ENCODE measurements around the gene KERA.

Gene KERA

GRCh38 chr12:91074154-91074709, 16.4 kb upstream of the KERA start:
- no peak overlapping the region for H3K23ac ChIP-seq (ENCODE audit: low read length in 2 of 2)
- no peaks in the 10 kb centered on the region for H3K4me1 ChIP-seq (ENCODE audit: control insufficient read depth, insufficient read depth, low read depth, low read length)
- 84% methylated on average over 6 of the region's 6 CpGs for WGBS

GRCh38 chr12:91073426-91073825, 15.6 kb upstream of the KERA start:
- no peak for DNase-seq
- Histone ChIP-seq H3K23ac (ENCODE audit: low read length in 2 of 2) (no peak overlapping the region), H3K79me1 (replicated peaks; ENCODE audit: low read length, poor library complexity, severe bottlenecking) (no peaks in the 10 kb centered on the region)

More at GRCh38 chr12:91074154-91074709, 16.4 kb upstream of the KERA start:
- H2BK5ac ChIP-seq (ENCODE audit: low read depth, low read length, poor library complexity, severe bottlenecking), result no peak overlapping the region
- no peak overlapping the region for H3K27ac ChIP-seq (ENCODE audit: low read length, poor library complexity, severe bottlenecking)
- no peak overlapping the region for H4K91ac ChIP-seq (ENCODE audit: low read length)
- H3K79me1 ChIP-seq (replicated peaks; ENCODE audit: low read length, poor library complexity, severe bottlenecking), result no peaks in the 10 kb centered on the region
- no peak overlapping the region for H2BK15ac ChIP-seq (ENCODE audit: low read depth, poor library complexity, severe bottlenecking)
- H4K8ac ChIP-seq (ENCODE audit: low read length), result no peak overlapping the region
- H3K27me3 ChIP-seq (ENCODE audit: control insufficient read depth in 1 of 2, insufficient read depth in 1 of 2, low read length in 2 of 2), result no peaks in the 10 kb centered on the region
- no peak overlapping the region for H3K14ac ChIP-seq (ENCODE audit: low read length in 2 of 2)
- no peak overlapping the region for H3K18ac ChIP-seq (ENCODE audit: low read depth in 1 of 2, low read length in 2 of 2)
- peak overlapping the region in 1 of 2 experiments; percentile 47 for H3K4me3 ChIP-seq (ENCODE audit: insufficient read depth in 1 of 2, low read depth in 1 of 2, low read length in 2 of 2)
- H3K4ac ChIP-seq (ENCODE audit: low read depth in 1 of 2, low read length in 2 of 2), result no peak overlapping the region
- H3K4me2 ChIP-seq (ENCODE audit: low read length, poor library complexity, severe bottlenecking), result no peak overlapping the region
- no peaks in the 10 kb centered on the region for H3K9me3 ChIP-seq (ENCODE audit: control insufficient read depth, low read length)
- no peaks in the 10 kb centered on the region for H3K36me3 ChIP-seq (ENCODE audit: control insufficient read depth in 1 of 2, insufficient read depth in 2 of 2, low read depth in 1 of 2, low read length in 2 of 2)
- no peak overlapping the region for H2BK120ac ChIP-seq (ENCODE audit: low read depth, low read length)
- no peak overlapping the region for H2BK12ac ChIP-seq (ENCODE audit: low read length in 2 of 2)
- H2AFZ ChIP-seq (ENCODE audit: low read depth, low read length), result no peak overlapping the region
- peak overlapping the region; percentile 70 for H3K9ac ChIP-seq (ENCODE audit: low read length)
- H2AK5ac ChIP-seq (ENCODE audit: low read length, severe bottlenecking), result no peak overlapping the region
- DNase-seq, result no peak

GRCh38 chr12:91072931-91073330, 15.1 kb upstream of the KERA start:
- H2AFZ ChIP-seq (ENCODE audit: low read depth, low read length), result no peak overlapping the region
- H3K36me3 ChIP-seq (ENCODE audit: control insufficient read depth in 1 of 2, insufficient read depth in 2 of 2, low read depth in 1 of 2, low read length in 2 of 2), result no peaks in the 10 kb centered on the region
- no peaks in the 10 kb centered on the region for H3K79me1 ChIP-seq (replicated peaks; ENCODE audit: low read length, poor library complexity, severe bottlenecking)
- no peak for DNase-seq
- no peak overlapping the region for H2BK5ac ChIP-seq (ENCODE audit: low read depth, low read length, poor library complexity, severe bottlenecking)
- no peak overlapping the region for H3K23ac ChIP-seq (ENCODE audit: low read length in 2 of 2)
- H2BK120ac ChIP-seq (ENCODE audit: low read depth, low read length), result no peak overlapping the region
- no peak overlapping the region for H2BK12ac ChIP-seq (ENCODE audit: low read length in 2 of 2)
- no peak overlapping the region for H3K27ac ChIP-seq (ENCODE audit: low read length, poor library complexity, severe bottlenecking)
- no peak overlapping the region for H3K14ac ChIP-seq (ENCODE audit: low read length in 2 of 2)
- no peak overlapping the region for H4K8ac ChIP-seq (ENCODE audit: low read length)
- no peak overlapping the region for H4K91ac ChIP-seq (ENCODE audit: low read length)
- H3K4ac ChIP-seq (ENCODE audit: low read depth in 1 of 2, low read length in 2 of 2), result no peak overlapping the region
- H3K4me1 ChIP-seq (ENCODE audit: control insufficient read depth, insufficient read depth, low read depth, low read length), result no peaks in the 10 kb centered on the region
- H3K9ac ChIP-seq (ENCODE audit: low read length), result no peak overlapping the region
- H3K18ac ChIP-seq (ENCODE audit: low read depth in 1 of 2, low read length in 2 of 2), result no peak overlapping the region
- 100% methylated on average over 1 of the region's 2 CpGs for WGBS
- no peaks in the 10 kb centered on the region for H3K27me3 ChIP-seq (ENCODE audit: control insufficient read depth in 1 of 2, insufficient read depth in 1 of 2, low read length in 2 of 2)
- H3K9me3 ChIP-seq (ENCODE audit: control insufficient read depth, low read length), result no peaks in the 10 kb centered on the region
- H2AK5ac ChIP-seq (ENCODE audit: low read length, severe bottlenecking), result no peak overlapping the region
- H3K4me3 ChIP-seq (ENCODE audit: insufficient read depth in 1 of 2, low read depth in 1 of 2, low read length in 2 of 2), result no peak overlapping the region
- H3K4me2 ChIP-seq (ENCODE audit: low read length, poor library complexity, severe bottlenecking), result no peak overlapping the region
- no peak overlapping the region for H2BK15ac ChIP-seq (ENCODE audit: low read depth, poor library complexity, severe bottlenecking)

More at GRCh38 chr12:91073426-91073825, 15.6 kb upstream of the KERA start:
- Histone ChIP-seq H3K27ac (ENCODE audit: low read length, poor library complexity, severe bottlenecking) (no peak overlapping the region), H3K4me1 (ENCODE audit: control insufficient read depth, insufficient read depth, low read depth, low read length) (no peaks in the 10 kb centered on the region), H3K9me3 (ENCODE audit: control insufficient read depth, low read length) (no peaks in the 10 kb centered on the region), H2BK15ac (ENCODE audit: low read depth, poor library complexity, severe bottlenecking) (no peak overlapping the region), H3K4me2 (ENCODE audit: low read length, poor library complexity, severe bottlenecking) (no peak overlapping the region), H2BK12ac (ENCODE audit: low read length in 2 of 2) (no peak overlapping the region), H3K9ac (ENCODE audit: low read length) (no peak overlapping the region), H3K27me3 (ENCODE audit: control insufficient read depth in 1 of 2, insufficient read depth in 1 of 2, low read length in 2 of 2) (no peaks in the 10 kb centered on the region), H2BK120ac (ENCODE audit: low read depth, low read length) (no peak overlapping the region), H2BK5ac (ENCODE audit: low read depth, low read length, poor library complexity, severe bottlenecking) (no peak overlapping the region), H3K18ac (ENCODE audit: low read depth in 1 of 2, low read length in 2 of 2) (no peak overlapping the region), H3K14ac (ENCODE audit: low read length in 2 of 2) (no peak overlapping the region), H3K4me3 (ENCODE audit: insufficient read depth in 1 of 2, low read depth in 1 of 2, low read length in 2 of 2) (no peak overlapping the region), H3K4ac (ENCODE audit: low read depth in 1 of 2, low read length in 2 of 2) (no peak overlapping the region), H3K36me3 (ENCODE audit: control insufficient read depth in 1 of 2, insufficient read depth in 2 of 2, low read depth in 1 of 2, low read length in 2 of 2) (no peaks in the 10 kb centered on the region), H2AFZ (ENCODE audit: low read depth, low read length) (no peak overlapping the region), H2AK5ac (ENCODE audit: low read length, severe bottlenecking) (no peak overlapping the region), H4K91ac (ENCODE audit: low read length) (no peak overlapping the region), H4K8ac (ENCODE audit: low read length) (no peak overlapping the region)

GRCh38 chr12:91070936-91071335, 13.1 kb upstream of the KERA start:
- no peak overlapping the region for H3K18ac ChIP-seq (ENCODE audit: low read depth in 1 of 2, low read length in 2 of 2)
- no peaks in the 10 kb centered on the region for H3K36me3 ChIP-seq (ENCODE audit: control insufficient read depth in 1 of 2, insufficient read depth in 2 of 2, low read depth in 1 of 2, low read length in 2 of 2)
- no peak overlapping the region for H4K91ac ChIP-seq (ENCODE audit: low read length)
- H3K9ac ChIP-seq (ENCODE audit: low read length), result no peak overlapping the region
- H2AK5ac ChIP-seq (ENCODE audit: low read length, severe bottlenecking), result no peak overlapping the region
- H2BK15ac ChIP-seq (ENCODE audit: low read depth, poor library complexity, severe bottlenecking), result no peak overlapping the region
- no peak overlapping the region for H2BK12ac ChIP-seq (ENCODE audit: low read length in 2 of 2)
- no peak overlapping the region for H3K14ac ChIP-seq (ENCODE audit: low read length in 2 of 2)
- no peak overlapping the region for H3K27ac ChIP-seq (ENCODE audit: low read length, poor library complexity, severe bottlenecking)
- no peaks in the 10 kb centered on the region for H3K9me3 ChIP-seq (ENCODE audit: control insufficient read depth, low read length)
- no peak overlapping the region for H4K8ac ChIP-seq (ENCODE audit: low read length)
- no peak for DNase-seq
- H3K79me1 ChIP-seq (replicated peaks; ENCODE audit: low read length, poor library complexity, severe bottlenecking), result no peaks in the 10 kb centered on the region
- H3K4me1 ChIP-seq (ENCODE audit: control insufficient read depth, insufficient read depth, low read depth, low read length), result no peaks in the 10 kb centered on the region
- H2AFZ ChIP-seq (ENCODE audit: low read depth, low read length), result no peak overlapping the region
- no peak overlapping the region for H2BK120ac ChIP-seq (ENCODE audit: low read depth, low read length)
- H3K4ac ChIP-seq (ENCODE audit: low read depth in 1 of 2, low read length in 2 of 2), result no peak overlapping the region
- no peaks in the 10 kb centered on the region for H3K27me3 ChIP-seq (ENCODE audit: control insufficient read depth in 1 of 2, insufficient read depth in 1 of 2, low read length in 2 of 2)
- H2BK5ac ChIP-seq (ENCODE audit: low read depth, low read length, poor library complexity, severe bottlenecking), result no peak overlapping the region
- H3K4me2 ChIP-seq (ENCODE audit: low read length, poor library complexity, severe bottlenecking), result no peak overlapping the region
- H3K23ac ChIP-seq (ENCODE audit: low read length in 2 of 2), result no peak overlapping the region
- H3K4me3 ChIP-seq (ENCODE audit: insufficient read depth in 1 of 2, low read depth in 1 of 2, low read length in 2 of 2), result no peak overlapping the region

Data from mesenchymal stem cell (in vitro differentiated cells and primary cell).